PC-3 (cell line): ENCODE measurements around the gene PLAAT3. TPM values are rescaled to one million over a fixed set of nuclear protein-coding genes. Genes with fewer than 3 reads are reported as not detected.

Source experiments
- ATAC-seq: fragments of 200-7000 bp; cut with Tn5 transposase; 2 replicates; pipeline ENCODE4 v1.9.1; 2020; ENCODE audit warnings: mild to moderate bottlenecking, moderate library complexity
- BruUV-seq: library from RNA; stranded (reverse); fragments of 400-500 nt; replicated peaks from 2 replicates; lab custom pipeline; 2021; lab: Mats Ljungman, UMichigan
- CTCF ChIA-PET: fragments of 300-600 bp; sonication (Branson Sonifier 250); formaldehyde crosslinking; loops from one replicate; lab custom pipeline; 2022; ENCODE audit warnings: antibody characterized with exemption; lab: Charles Lee
- POLR2A ChIA-PET: fragments of 300-600 bp; sonication (Branson Sonifier 250); formaldehyde crosslinking; loops from one replicate; lab custom pipeline; 2022; ENCODE audit warnings: antibody characterized with exemption; ENCODE audit not compliant: unreplicated experiment; lab: Charles Lee
- DNase-seq: peaks from one replicate; pipeline ENCODE4 v3.0.0-alpha.2; 2015
- H2AFZ ChIP-seq: fragments of 300-600 bp; sonication (generic); 2 replicates; pipeline ENCODE4 v1.6.0; 2016; ENCODE audit warnings: antibody characterized with exemption, low read length
- H3F3A ChIP-seq: fragments of 300-600 bp; sonication (generic); one replicate; pipeline ENCODE4 v1.6.0; 2017; ENCODE audit warnings: antibody characterized with exemption, low read length, control low read depth, mild to moderate bottlenecking; ENCODE audit not compliant: unreplicated experiment
- H3K27ac ChIP-seq: fragments of 300-600 bp; sonication (generic); 2 replicates; pipeline ENCODE4 v1.5.1; 2016; ENCODE audit warnings: mild to moderate bottlenecking, low read length
- H3K27me3 ChIP-seq: fragments of 300-600 bp; sonication (generic); 2 replicates; pipeline ENCODE4 v1.6.1; 2016; ENCODE audit warnings: low read length, mixed read lengths
- H3K36me3 ChIP-seq: fragments of 300-600 bp; sonication (generic); 2 replicates; pipeline ENCODE4 v1.6.1; 2016; ENCODE audit warnings: low read depth, mixed run types, low read length, mixed read lengths
- H3K4me1 ChIP-seq: fragments of 300-600 bp; sonication (generic); 2 replicates; pipeline ENCODE4 v1.5.1; 2016; ENCODE audit warnings: low read length; ENCODE audit not compliant: insufficient read depth
- H3K4me2 ChIP-seq: fragments of 300-600 bp; sonication (generic); 2 replicates; pipeline ENCODE4 v1.6.0; 2016; ENCODE audit warnings: low read length
- H3K4me3 ChIP-seq: fragments of 300-600 bp; sonication (generic); 2 replicates; pipeline ENCODE4 v1.5.1; 2016; ENCODE audit warnings: mild to moderate bottlenecking, low read length, mixed read lengths
- H3K79me2 ChIP-seq: fragments of 300-600 bp; sonication (generic); 2 replicates; pipeline ENCODE4 v1.6.1; 2017; ENCODE audit warnings: low read length, mixed read lengths
- H3K9ac ChIP-seq: fragments of 300-600 bp; sonication (generic); 2 replicates; pipeline ENCODE4 v1.6.0; 2016; ENCODE audit warnings: mild to moderate bottlenecking, low read length
- H3K9me2 ChIP-seq: fragments of 300-600 bp; sonication (generic); replicated peaks from 2 replicates; pipeline ENCODE4 v1.6.1; 2016; ENCODE audit warnings: mixed run types, low read length, mixed read lengths
- H3K9me3 ChIP-seq: fragments of 300-600 bp; sonication (generic); 2 replicates; pipeline ENCODE4 v1.6.1; 2016; ENCODE audit warnings: low read length, mixed read lengths
- H4K20me1 ChIP-seq: fragments of 300-600 bp; sonication (generic); 2 replicates; pipeline ENCODE4 v1.6.1; 2016; ENCODE audit warnings: low read length, mixed read lengths
- EZH2 ChIP-seq: fragments of 300-600 bp; sonication (generic); IDR thresholded peaks from one replicate; pipeline ENCODE4 v1.6.1; 2017; ENCODE audit warnings: antibody characterized with exemption, mild to moderate bottlenecking, low read length; ENCODE audit not compliant: unreplicated experiment
- EZH2phosphoT487 ChIP-seq: fragments of 300-600 bp; sonication (generic); IDR thresholded peaks from 2 replicates; pipeline ENCODE4 v1.6.1; 2018; ENCODE audit warnings: mild to moderate bottlenecking, antibody characterized with exemption, low read length, borderline replicate concordance
- intact Hi-C: fragments of 100-400 bp; cut with micrococcal nuclease; formaldehyde crosslinking; loops from 2 replicates; pipeline ENCODE4 v1.9.0; 2023
- total RNA-seq: library from RNA; depleted of rRNA; stranded (reverse); fragments of >200 nt; gene quantifications from 2 replicates; pipeline ENCODE4 v1.2.3, GENCODE V29; 2014; rRNA removed
- TF ChIP-seq, protein P1 (sequence below): fragments of 300-600 bp; sonication (generic); conservative IDR thresholded peaks from 2 replicates; pipeline ENCODE4 v1.5.1; 2017; ENCODE audit warnings: antibody characterized with exemption, low read depth, mild to moderate bottlenecking, low read length

PLAAT3 gene
- total RNA-seq, 1 experiment from 2014 or later = 69.0 TPM

DNA sequence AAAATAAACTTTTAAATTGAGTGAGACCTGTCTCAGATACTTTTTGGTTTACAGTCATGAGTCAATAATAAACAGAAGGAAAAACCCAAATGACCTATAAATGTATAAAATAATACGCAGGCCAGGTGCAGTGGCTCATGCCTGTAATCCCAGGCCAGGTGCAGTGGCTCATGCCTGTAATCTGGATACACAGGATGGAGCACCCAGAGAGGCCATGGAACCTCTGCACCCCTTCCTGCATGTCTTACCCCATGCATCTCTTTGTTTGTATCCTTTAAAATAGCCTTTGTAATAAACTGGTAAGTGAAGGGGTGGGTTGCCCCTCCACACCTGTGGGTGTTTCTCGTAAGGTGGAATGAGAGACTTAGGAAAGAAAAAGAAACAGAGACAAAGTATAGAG, 86.6 kb downstream of the PLAAT3 start:
- Histone ChIP-seq H3K4me3 (no peak overlapping the region), H3K79me2 (no peaks in the 10 kb centered on the region), H3K27me3 (no peaks in the 10 kb centered on the region), H3F3A (no peaks in the 10 kb centered on the region), H2AFZ (no peak overlapping the region), H3K9me2 (no peaks in the 10 kb centered on the region), H3K4me2 (no peak overlapping the region), H3K9ac (no peak overlapping the region), H3K36me3 (no peaks in the 10 kb centered on the region), H3K27ac (no peak overlapping the region), H4K20me1 (no peaks in the 10 kb centered on the region), H3K9me3 (no peaks in the 10 kb centered on the region), H3K4me1 (peaks cover 27% of the 10 kb centered on the region)
- POLR2A ChIA-PET = no interaction called here
- ATAC-seq (no peak), DNase-seq (no peak)
- CTCF ChIA-PET = no interaction called here
- BruUV-seq = no TSS peak
- TF ChIP-seq EZH2 = no peak
- no peak for TF ChIP-seq EZH2phosphoT487
- TF ChIP-seq, protein P1, sequence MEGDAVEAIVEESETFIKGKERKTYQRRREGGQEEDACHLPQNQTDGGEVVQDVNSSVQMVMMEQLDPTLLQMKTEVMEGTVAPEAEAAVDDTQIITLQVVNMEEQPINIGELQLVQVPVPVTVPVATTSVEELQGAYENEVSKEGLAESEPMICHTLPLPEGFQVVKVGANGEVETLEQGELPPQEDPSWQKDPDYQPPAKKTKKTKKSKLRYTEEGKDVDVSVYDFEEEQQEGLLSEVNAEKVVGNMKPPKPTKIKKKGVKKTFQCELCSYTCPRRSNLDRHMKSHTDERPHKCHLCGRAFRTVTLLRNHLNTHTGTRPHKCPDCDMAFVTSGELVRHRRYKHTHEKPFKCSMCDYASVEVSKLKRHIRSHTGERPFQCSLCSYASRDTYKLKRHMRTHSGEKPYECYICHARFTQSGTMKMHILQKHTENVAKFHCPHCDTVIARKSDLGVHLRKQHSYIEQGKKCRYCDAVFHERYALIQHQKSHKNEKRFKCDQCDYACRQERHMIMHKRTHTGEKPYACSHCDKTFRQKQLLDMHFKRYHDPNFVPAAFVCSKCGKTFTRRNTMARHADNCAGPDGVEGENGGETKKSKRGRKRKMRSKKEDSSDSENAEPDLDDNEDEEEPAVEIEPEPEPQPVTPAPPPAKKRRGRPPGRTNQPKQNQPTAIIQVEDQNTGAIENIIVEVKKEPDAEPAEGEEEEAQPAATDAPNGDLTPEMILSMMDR = no peak
- intact Hi-C loops = no loop called here

Other genes starting within 250 kb of the PLAAT3 start
- not detected in 2 replicates for gene SLC22A9, start 244.6 kb downstream of the PLAAT3 start, total RNA-seq
- gene PLAAT5, start 123.3 kb downstream of the PLAAT3 start, total RNA-seq = not detected in 2 replicates
- gene LGALS12, start 108.3 kb downstream of the PLAAT3 start, total RNA-seq = 0.07 TPM in 1 of 2 replicates, not detected in the other
- 5.4 and 5.6 TPM in 2 replicates for gene PLAAT4, start 77.6 kb downstream of the PLAAT3 start, total RNA-seq
- 3.0 and 5.6 TPM in 2 replicates for gene PLAAT2, start 51.1 kb downstream of the PLAAT3 start, total RNA-seq
- gene ATL3, start 56.9 kb upstream of the PLAAT3 start, total RNA-seq = 47.2 and 51.0 TPM in 2 replicates
- gene RTN3, start 67.1 kb upstream of the PLAAT3 start, total RNA-seq = 100 and 133 TPM in 2 replicates
- gene ZFTA, start 154.3 kb upstream of the PLAAT3 start, total RNA-seq = 15.1 and 29.5 TPM in 2 replicates
- gene SPINDOC, start 199.0 kb upstream of the PLAAT3 start, total RNA-seq = 61.5 and 67.2 TPM in 2 replicates
- gene MARK2, start 224.7 kb upstream of the PLAAT3 start, total RNA-seq = 60.1 and 66.5 TPM in 2 replicates